GM12801 (cell line): ENCODE results near the gene KRTAP2-3.
"Not testable (repeated sequence)": the region's sequence is repeated elsewhere in the genome, so short reads cannot be mapped to it uniquely, and the experiment has no call there.

Experiments
- CTCF ChIP-seq: IDR thresholded peaks from one replicate; pipeline ENCODE4 v1.5.1; 2011; ENCODE audit warnings: control low read depth; ENCODE audit not compliant: insufficient read length; ENCODE audit errors: extremely low read depth

KRTAP2-3 gene

DNA sequence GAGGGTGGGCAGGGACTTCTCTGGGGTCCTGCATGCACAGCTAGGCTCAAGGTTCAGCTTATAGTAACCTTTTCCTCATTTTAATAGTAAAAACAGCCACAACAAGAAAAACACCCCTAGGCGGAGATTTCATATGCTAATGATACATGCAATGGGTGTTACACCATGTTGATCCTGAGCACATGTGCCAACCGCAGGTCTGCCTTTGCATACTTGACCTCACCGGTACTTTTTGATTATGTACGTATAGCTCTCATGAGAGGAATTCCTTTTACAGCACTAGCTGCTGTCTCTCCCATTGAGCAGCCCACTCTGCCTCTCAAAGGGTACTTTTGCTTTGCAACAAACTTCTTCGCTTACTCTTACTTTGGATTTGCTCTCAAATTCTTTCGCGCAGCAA, 36.1 kb upstream of the KRTAP2-3 start:
- TF ChIP-seq CTCF: no peak

DNA sequence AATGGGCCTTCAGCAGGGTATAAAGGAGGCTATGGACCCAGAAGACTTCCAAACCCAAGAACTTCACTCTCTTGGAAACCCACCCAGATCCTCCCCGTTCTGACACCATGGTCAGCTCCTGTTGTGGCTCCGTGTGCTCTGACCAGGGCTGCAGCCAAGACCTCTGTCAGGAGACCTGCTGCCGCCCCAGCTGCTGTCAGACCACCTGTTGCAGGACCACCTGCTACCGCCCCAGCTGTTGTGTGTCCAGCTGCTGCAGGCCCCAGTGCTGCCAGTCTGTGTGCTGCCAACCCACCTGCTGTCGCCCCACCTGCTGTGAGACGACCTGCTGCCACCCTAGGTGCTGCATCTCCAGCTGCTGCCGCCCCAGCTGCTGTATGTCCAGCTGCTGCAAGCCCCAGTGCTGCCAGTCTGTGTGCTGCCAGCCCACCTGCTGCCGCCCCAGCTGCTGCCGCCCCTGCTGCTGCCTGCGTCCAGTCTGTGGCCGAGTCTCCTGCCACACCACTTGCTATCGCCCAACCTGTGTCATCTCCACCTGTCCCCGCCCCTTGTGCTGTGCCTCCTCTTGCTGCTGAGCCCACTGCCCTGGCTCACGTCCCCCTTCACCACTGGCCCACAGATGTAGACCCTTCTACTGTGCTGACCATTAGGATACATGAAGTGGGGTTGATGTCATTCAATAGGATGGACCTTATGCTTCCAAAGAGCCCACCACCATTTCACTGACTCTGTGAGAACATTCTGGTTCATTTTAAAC, 24.4 kb upstream of the KRTAP2-3 start, which contains the start of gene KRTAP4-7:
Gene KRTAP4-7 (plus strand): TSS at position 51 of the 757 bp plus-strand sequence. CDS start 57 bp downstream, at position 108.
- not testable (repeated sequence) for TF ChIP-seq CTCF

DNA sequence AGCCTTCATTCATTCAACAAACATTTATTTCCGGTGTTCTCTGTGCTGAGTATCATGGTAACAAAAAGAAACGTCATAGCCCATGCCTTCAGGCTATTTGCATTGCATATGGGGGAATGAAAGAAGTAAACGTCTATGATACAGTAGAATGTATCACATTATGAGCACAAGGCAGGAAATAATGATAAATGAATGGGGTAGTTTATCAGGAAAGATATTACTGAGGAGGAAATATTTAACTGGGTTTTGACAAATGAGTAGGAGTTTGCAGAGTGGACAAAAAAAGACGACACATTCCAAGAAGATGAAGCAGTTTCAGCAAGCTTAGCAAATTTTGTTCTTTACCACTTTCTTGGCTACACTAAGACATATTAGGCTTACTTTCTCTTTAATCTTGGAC, 22.7 kb upstream of the KRTAP2-3 start:
- no peak for TF ChIP-seq CTCF

DNA sequence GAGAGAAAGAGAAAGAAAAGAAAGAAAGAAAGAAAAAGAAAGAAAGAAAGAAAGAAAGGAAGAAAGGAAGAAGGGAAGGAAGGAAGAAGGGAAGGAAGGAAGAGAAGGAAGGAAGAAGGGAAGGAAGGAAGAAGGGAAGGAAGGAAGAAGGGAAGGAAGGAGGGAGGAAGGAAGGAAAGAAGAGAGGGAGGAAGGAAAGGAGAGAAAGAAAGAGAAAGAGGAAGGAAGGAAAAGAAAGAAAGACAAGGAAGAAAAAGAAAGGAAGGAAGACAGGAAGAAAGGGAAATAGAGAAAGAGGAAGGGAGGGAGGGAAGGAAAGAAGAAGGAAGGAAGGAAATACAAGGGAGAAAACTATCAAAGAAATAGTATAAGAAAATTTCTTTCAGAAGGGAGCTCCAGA, 16.9 kb upstream of the KRTAP2-3 start:
- TF ChIP-seq CTCF: no peak

DNA sequence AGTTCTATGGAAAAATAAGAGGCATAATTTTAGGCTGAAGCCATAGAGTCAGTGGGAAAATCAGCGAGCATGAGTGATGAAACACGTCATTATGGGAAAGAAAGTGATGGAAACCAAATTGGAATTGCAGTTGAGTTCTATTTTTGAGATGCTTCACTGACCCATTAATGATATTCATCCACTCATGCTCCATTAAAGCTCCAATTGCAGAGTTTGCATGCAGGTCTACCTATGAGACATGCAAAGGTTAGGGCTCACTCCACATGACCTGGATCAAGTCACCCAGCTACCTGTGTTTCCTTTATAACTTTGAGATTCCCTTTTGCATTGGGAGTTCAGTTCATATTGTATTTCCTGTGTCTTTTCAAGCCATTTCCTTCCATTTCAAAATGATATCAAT, 13.8 kb upstream of the KRTAP2-3 start:
- TF ChIP-seq CTCF: no peak

DNA sequence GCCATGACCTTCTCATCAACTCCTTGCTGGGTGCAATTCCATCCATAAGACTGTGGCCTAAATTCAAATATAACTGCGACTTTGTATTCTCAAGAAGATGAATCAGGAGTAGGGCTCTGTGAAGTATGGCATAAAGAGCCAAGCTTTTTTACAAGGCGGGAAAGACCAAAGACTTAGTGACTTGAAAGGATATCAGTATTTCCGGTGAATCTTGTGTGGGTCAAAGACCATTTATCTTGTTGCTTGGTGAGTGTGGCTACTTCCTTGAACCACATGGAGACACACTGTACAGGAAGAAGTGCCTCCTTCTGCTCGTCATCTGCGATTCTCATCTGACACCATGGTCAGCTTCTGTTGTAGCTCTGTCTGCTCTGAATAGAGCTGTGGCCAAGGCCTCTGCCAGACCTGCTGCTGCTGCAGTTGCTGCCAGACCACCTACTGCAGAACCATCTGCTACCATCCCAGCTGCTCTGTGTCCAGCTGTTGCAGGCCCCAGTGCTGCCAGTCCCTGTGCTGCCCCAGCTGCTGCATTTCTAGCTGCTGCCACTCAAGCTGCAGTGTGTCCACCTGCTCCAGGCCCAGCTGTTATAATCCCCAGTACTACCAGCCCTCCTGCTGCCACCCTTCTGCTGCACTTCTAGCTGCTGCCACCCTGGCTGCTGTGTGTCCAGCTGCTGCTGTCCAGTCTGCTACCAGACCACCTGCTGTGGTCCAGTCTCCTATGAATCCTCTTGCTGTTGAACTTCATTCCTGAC, 11.9 kb upstream of the KRTAP2-3 start:
- no peak for TF ChIP-seq CTCF

DNA sequence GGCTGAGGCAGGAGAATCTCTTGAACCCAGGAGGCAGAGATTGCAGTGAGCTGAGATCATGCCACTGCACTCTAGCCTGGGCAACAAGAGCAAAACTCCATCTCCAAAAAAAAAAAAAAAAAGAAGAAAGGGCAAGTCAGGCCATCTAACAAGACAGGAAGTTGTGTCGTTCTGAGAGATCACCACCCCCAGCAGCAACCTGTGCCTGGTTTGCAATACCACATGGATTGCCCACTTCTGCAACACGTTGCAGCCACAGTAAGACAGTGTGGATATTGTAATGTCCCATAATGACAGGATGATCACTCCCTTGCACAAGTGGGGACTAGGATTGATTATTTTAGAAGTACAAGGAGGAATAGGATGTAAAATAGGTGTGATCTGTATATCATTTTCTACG, 9.1 kb upstream of the KRTAP2-3 start:
- no peak for TF ChIP-seq CTCF
